Small intestine (tissue), 7 donors: ENCODE data around the gene CEP85L. TPM values are rescaled to one million over a fixed set of nuclear protein-coding genes. Genes with fewer than 3 reads are reported as not detected.
A peak's percentile ranks its signal among the peaks of the same experiment; 100 is the strongest.

Experiments used
- DNase-seq, 2 donors: peaks; one replicate each; pipeline versions ENCODE4 v3.0.0 to v3.0.0-alpha.2; 2013
- FAIRE-seq: peaks from 2 replicates; lab custom pipeline; 2012; peaks lifted over from hg19 to GRCh38; lab: Jason Lieb, UNC
- H3K27ac ChIP-seq, 3 donors: one replicate each; pipeline ENCODE4 v1.5.1; 2013; ENCODE audit warnings: low read length in 2 of 3, mild to moderate bottlenecking in 2 of 3, control low read depth in 1 of 3, inconsistent platforms in 1 of 3, low read depth in 1 of 3, moderate library complexity in 1 of 3
- H3K27me3 ChIP-seq, 3 donors: one replicate each; pipeline ENCODE4 v1.6.1; 2013; ENCODE audit warnings: low read length in 3 of 3, inconsistent platforms in 1 of 3; ENCODE audit not compliant: control insufficient read depth in 3 of 3, insufficient read depth in 3 of 3
- H3K36me3 ChIP-seq, 3 donors: one replicate each; pipeline ENCODE4 v1.6.1; 2013; ENCODE audit warnings: low read length in 3 of 3, inconsistent platforms in 1 of 3, low read depth in 1 of 3, mild to moderate bottlenecking in 1 of 3, moderate library complexity in 1 of 3; ENCODE audit not compliant: control insufficient read depth in 3 of 3, insufficient read depth in 2 of 3
- H3K4me1 ChIP-seq, 3 donors: one replicate each; pipeline ENCODE4 v1.6.1; 2013; ENCODE audit warnings: low read length in 2 of 3, inconsistent platforms in 1 of 3, low read depth in 1 of 3, mild to moderate bottlenecking in 1 of 3, moderate library complexity in 1 of 3; ENCODE audit not compliant: control insufficient read depth in 3 of 3, insufficient read depth in 2 of 3
- H3K4me3 ChIP-seq, 3 donors: one replicate each; pipeline ENCODE4 v1.5.1; 2013; ENCODE audit warnings: low read length in 3 of 3, control low read depth in 1 of 3, inconsistent platforms in 1 of 3, low read depth in 1 of 3, mild to moderate bottlenecking in 1 of 3, moderate library complexity in 1 of 3
- H3K9me3 ChIP-seq, 2 donors: one replicate each; pipeline ENCODE4 v1.6.1; 2013; ENCODE audit warnings: low read depth in 1 of 2, low read length in 1 of 2; ENCODE audit not compliant: control insufficient read depth in 2 of 2, insufficient read depth in 1 of 2
- WGBS, 3 donors: extraction: QIAGEN DNeasy Blood & Tissue Kit; methylation state at CpG; one replicate each; pipeline ENCODE4 v1.1.7; 2013; 5-methylcytosine and 5-hydroxymethylcytosine counted together
- polyA plus RNA-seq, 4 donors: library from polyadenylated mRNA; stranded (reverse) in 3 of 4; unstranded in 1 of 4; fragments of 200-250 nt in 3 of 4; fragments of 120-200 nt in 1 of 4; gene quantifications; one replicate each; pipeline versions ENCODE4 v1.2.1 to v1.2.3, GENCODE V29; 2013
- donor health status: healthy with polysubstance abuse.
- donor health status: control.
- donor health status: control.
- donor health status: Bipolar disorder and iron deficiency.
- donor health status: healthy.

Gene CEP85L
- polyA plus RNA-seq, 4 donors = 0.22 to 2.2 (median 0.66) TPM

GRCh38 chr6:118588626-118589025 is 62.8 kb downstream of the CEP85L start:
- no peak for DNase-seq
- no peaks in the 10 kb centered on the region for H3K9me3 ChIP-seq
- H3K4me1 ChIP-seq = peaks cover 0 to 5% (median 0%) of the 10 kb centered on the region in 3 donors
- H3K27me3 ChIP-seq = no peaks in the 10 kb centered on the region
- FAIRE-seq = no peak
- WGBS, 3 donors = 91 to 95% (median 92%) methylated on average over 5 of the region's 5 CpGs
- H3K36me3 ChIP-seq = no peaks in the 10 kb centered on the region
- no peak overlapping the region for H3K27ac ChIP-seq
- H3K4me3 ChIP-seq = no peak overlapping the region

- H3K27ac ChIP-seq = no peak overlapping the region
- H3K4me3 ChIP-seq = no peak overlapping the region
- 20 to 66% (median 51%) methylated on average over 5 of the region's 5 CpGs for WGBS, 3 donors
- peaks cover 0 to 5% (median 0%) of the 10 kb centered on the region in 3 donors for H3K4me1 ChIP-seq
- FAIRE-seq (no peak), DNase-seq (peak; percentile 25 to 72)
- no peaks in the 10 kb centered on the region for H3K36me3 ChIP-seq
- no peaks in the 10 kb centered on the region for H3K27me3 ChIP-seq
- no peaks in the 10 kb centered on the region for H3K9me3 ChIP-seq
These were observed 64.5 kb downstream of the CEP85L start for GRCh38 chr6:118586746-118587485.

- 94 to 97% (median 97%) methylated on average over 5 of the region's 5 CpGs for WGBS, 3 donors
- DNase-seq (no peak), FAIRE-seq (no peak)
- Histone ChIP-seq H3K27me3 (no peaks in the 10 kb centered on the region), H3K36me3 (no peaks in the 10 kb centered on the region), H3K4me1 (peaks cover 0 to 5% (median 3%) of the 10 kb centered on the region in 3 donors), H3K9me3 (no peaks in the 10 kb centered on the region), H3K27ac (no peak overlapping the region), H3K4me3 (no peak overlapping the region)
These were observed 66.5 kb downstream of the CEP85L start for GRCh38 chr6:118584911-118585310.

- WGBS, 3 donors = 50 to 71% (median 63%) methylated on average over 5 of the region's 5 CpGs
- Histone ChIP-seq H3K4me1 (peaks cover 0 to 3% (median 2%) of the 10 kb centered on the region in 3 donors), H3K9me3 (peaks cover 0 to 11% of the 10 kb centered on the region in 2 donors), H3K27me3 (no peaks in the 10 kb centered on the region), H3K27ac (no peak overlapping the region), H3K4me3 (no peak overlapping the region), H3K36me3 (no peaks in the 10 kb centered on the region)
- DNase-seq (peak in 1 of 2 donors; percentile 46), FAIRE-seq (no peak)
These were observed 69.9 kb downstream of the CEP85L start for GRCh38 chr6:118581489-118581959.

- Histone ChIP-seq H3K4me1 (peaks cover 0 to 3% (median 0%) of the 10 kb centered on the region in 3 donors), H3K27ac (no peak overlapping the region), H3K4me3 (no peak overlapping the region), H3K36me3 (no peaks in the 10 kb centered on the region), H3K9me3 (peaks cover 0 to 15% of the 10 kb centered on the region in 2 donors), H3K27me3 (no peaks in the 10 kb centered on the region)
- FAIRE-seq = no peak
- 53 to 64% (median 60%) methylated on average over 10 of the region's 10 CpGs for WGBS, 3 donors
- DNase-seq = peak; percentile 72 to 77
These were observed 70.6 kb downstream of the CEP85L start for GRCh38 chr6:118580585-118581419.

- Histone ChIP-seq H3K27ac (no peak overlapping the region), H3K4me3 (no peak overlapping the region), H3K4me1 (peaks cover 0 to 3% (median 0%) of the 10 kb centered on the region in 3 donors), H3K27me3 (no peaks in the 10 kb centered on the region), H3K9me3 (peaks cover 0 to 19% of the 10 kb centered on the region in 2 donors), H3K36me3 (no peaks in the 10 kb centered on the region)
- 66 to 89% (median 74%) methylated on average over 2 of the region's 2 CpGs for WGBS, 3 donors
- DNase-seq (no peak), FAIRE-seq (no peak)
These were observed 71.6 kb downstream of the CEP85L start for GRCh38 chr6:118579786-118580185.

GRCh38 chr6:118578617-118579016 is 72.8 kb downstream of the CEP85L start:
- Histone ChIP-seq H3K4me3 (no peak overlapping the region), H3K27me3 (no peaks in the 10 kb centered on the region), H3K36me3 (no peaks in the 10 kb centered on the region), H3K27ac (no peak overlapping the region), H3K4me1 (peaks cover 0 to 3% (median 0%) of the 10 kb centered on the region in 3 donors), H3K9me3 (peaks cover 0 to 29% of the 10 kb centered on the region in 2 donors)
- DNase-seq = no peak
- FAIRE-seq = no peak
- WGBS, 3 donors = 96 to 98% (median 98%) methylated on average over 12 of the region's 12 CpGs

- Histone ChIP-seq H3K27ac (no peak overlapping the region), H3K36me3 (no peaks in the 10 kb centered on the region), H3K9me3 (peaks cover 0 to 29% of the 10 kb centered on the region in 2 donors), H3K4me3 (no peak overlapping the region), H3K27me3 (no peaks in the 10 kb centered on the region), H3K4me1 (peaks cover 0 to 3% (median 0%) of the 10 kb centered on the region in 3 donors)
- DNase-seq (no peak), FAIRE-seq (no peak)
- 50 to 68% (median 58%) methylated on average over 4 of the region's 4 CpGs for WGBS, 3 donors
These were observed 73.4 kb downstream of the CEP85L start for GRCh38 chr6:118577972-118578371.
